Epithelial cell of proximal tubule (primary cell): ENCODE measurements around the gene SSH2. TPM values are rescaled to one million over a fixed set of nuclear protein-coding genes. Genes with fewer than 3 reads are reported as not detected.

Experiments
- DNase-seq: peaks from one replicate; pipeline ENCODE4 v3.0.0-alpha.2; 2011; ENCODE audit warnings: low read depth
- H3K4me3 ChIP-seq: 2 replicates; pipeline ENCODE4 v1.5.1; 2011; ENCODE audit warnings: low read depth, mild to moderate bottlenecking, low read length
- CTCF ChIP-seq: conservative IDR thresholded peaks from 2 replicates; pipeline ENCODE4 v1.5.1; 2012; ENCODE audit warnings: low read depth, mild to moderate bottlenecking, low read length
- total RNA-seq: library from RNA; depleted of rRNA; stranded (reverse); fragments of >200 nt; gene quantifications from 2 replicates; pipeline ENCODE4 v1.2.3, GENCODE V29; 2015

Gene SSH2
- total RNA-seq, 1 donor from 2014 or later, result 15.2 TPM

- DNase-seq, result no peak
- no peak for TF ChIP-seq CTCF
- H3K4me3 ChIP-seq, result no peak overlapping the region
Measured at GRCh38 chr17:29835435-29836351, 94.3 kb downstream of the SSH2 start.

GRCh38 chr17:29833801-29834200, 96.2 kb downstream of the SSH2 start:
- no peak for DNase-seq
- no peak for TF ChIP-seq CTCF
- H3K4me3 ChIP-seq, result no peak overlapping the region

- H3K4me3 ChIP-seq, result no peak overlapping the region
- DNase-seq, result no peak
- no peak for TF ChIP-seq CTCF
Measured at GRCh38 chr17:29828676-29829284, 101.2 kb downstream of the SSH2 start.

GRCh38 chr17:29827179-29827578, 102.8 kb downstream of the SSH2 start:
- no peak for TF ChIP-seq CTCF
- no peak overlapping the region for H3K4me3 ChIP-seq
- no peak for DNase-seq

- no peak for TF ChIP-seq CTCF
- no peak overlapping the region for H3K4me3 ChIP-seq
- DNase-seq, result no peak
Measured at GRCh38 chr17:29826114-29826692, 103.8 kb downstream of the SSH2 start.

- no peak for DNase-seq
- no peak overlapping the region for H3K4me3 ChIP-seq
- TF ChIP-seq CTCF, result no peak
Measured at GRCh38 chr17:29825604-29826003, 104.4 kb downstream of the SSH2 start.
